ENCODE measurements around the gene UBE2C.

The UBE2C gene

DNA sequence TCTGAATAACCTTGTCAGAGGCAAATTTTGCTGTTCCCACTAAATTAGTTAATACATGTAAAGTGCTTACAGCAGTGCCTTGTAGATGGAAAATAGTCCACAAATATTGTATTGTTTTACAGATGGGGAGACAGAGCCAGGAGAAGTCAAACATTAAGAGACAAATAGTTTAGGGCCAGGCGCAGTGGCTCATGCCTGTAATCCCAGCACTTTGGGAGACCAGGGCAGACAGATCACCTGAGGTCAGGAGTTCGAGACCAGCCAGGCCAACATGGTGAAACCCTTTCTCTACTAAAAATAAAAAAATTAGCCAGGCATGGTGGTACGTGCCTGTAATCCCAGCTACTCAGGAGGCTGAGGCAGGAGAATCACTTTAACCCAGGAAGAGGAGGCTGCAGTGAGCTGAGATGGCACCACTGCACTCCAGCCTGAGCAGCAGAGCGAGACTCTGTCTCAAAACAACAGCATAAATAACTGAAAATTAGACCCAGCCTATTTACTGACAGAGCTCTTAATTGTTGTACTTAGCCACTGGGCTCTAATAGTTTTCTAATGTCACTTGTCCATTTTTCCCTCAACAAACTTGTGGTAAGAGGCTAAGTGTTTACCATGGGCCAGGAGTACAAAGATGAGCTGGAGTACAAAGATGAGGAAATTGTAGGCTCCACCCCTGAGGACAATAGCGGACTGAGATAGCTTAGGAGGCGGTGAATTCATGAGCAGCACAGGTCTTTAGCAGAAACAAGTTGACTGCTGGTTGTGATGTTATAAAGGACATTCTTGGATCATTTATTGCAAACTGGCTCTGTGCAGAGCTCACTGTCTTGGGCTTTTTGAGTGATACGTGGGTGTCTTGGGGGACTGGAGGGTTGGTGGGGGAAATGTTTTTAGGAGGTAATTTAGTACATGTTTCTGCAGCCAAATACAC lies 51.4 kb downstream of the UBE2C start:
- TF ChIP-seq, protein P1, sequence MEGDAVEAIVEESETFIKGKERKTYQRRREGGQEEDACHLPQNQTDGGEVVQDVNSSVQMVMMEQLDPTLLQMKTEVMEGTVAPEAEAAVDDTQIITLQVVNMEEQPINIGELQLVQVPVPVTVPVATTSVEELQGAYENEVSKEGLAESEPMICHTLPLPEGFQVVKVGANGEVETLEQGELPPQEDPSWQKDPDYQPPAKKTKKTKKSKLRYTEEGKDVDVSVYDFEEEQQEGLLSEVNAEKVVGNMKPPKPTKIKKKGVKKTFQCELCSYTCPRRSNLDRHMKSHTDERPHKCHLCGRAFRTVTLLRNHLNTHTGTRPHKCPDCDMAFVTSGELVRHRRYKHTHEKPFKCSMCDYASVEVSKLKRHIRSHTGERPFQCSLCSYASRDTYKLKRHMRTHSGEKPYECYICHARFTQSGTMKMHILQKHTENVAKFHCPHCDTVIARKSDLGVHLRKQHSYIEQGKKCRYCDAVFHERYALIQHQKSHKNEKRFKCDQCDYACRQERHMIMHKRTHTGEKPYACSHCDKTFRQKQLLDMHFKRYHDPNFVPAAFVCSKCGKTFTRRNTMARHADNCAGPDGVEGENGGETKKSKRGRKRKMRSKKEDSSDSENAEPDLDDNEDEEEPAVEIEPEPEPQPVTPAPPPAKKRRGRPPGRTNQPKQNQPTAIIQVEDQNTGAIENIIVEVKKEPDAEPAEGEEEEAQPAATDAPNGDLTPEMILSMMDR (IDR thresholded peaks at IDR 0.05; ENCODE audit: extremely low read depth, insufficient read depth, missing control alignments): no peak
- in situ Hi-C loops (cut with MboI; ENCODE audit: low pct_unique_long_range_greater_than_20kb, low sequenced_read_pairs, unreplicated experiment): no loop called here
- DNase-seq (ENCODE audit: low spot score): no peak

DNA sequence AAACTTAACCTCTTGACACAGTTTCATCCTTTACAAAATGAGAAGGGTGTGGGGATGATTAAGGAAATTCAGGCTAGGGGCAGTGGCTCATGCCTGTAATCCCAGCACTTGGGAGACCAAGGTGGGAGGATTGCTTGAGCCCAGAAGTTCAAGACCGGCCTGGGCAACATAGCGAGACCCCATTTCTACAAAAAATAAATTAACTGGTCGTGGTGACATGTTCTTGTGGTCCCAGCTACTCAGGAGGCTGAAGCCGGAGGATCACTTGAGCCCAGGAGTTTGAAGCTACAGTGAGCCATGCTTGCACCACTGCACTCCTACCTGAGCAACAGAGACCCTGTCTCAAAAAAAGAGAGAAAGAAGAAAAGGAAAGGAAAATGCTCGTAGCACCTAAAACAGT lies 54.0 kb downstream of the UBE2C start:
- TF ChIP-seq, protein P1 (IDR thresholded peaks at IDR 0.05; ENCODE audit: extremely low read depth, insufficient read depth, missing control alignments): no peak
- in situ Hi-C loops (cut with MboI; ENCODE audit: low pct_unique_long_range_greater_than_20kb, low sequenced_read_pairs, unreplicated experiment): no loop called here
- DNase-seq (ENCODE audit: low spot score): no peak
